Left lung (tissue), 10 donors: ENCODE results near the gene ALG12. TPM values are rescaled to one million over a fixed set of nuclear protein-coding genes. Genes with fewer than 3 reads are reported as not detected.

Experiments used
- ATAC-seq: fragments of 200-7000 bp; cut with Tn5 transposase; one replicate; pipeline ENCODE4 v1.9.1; 2020; ENCODE audit warnings: moderate library complexity
- DNase-seq, 4 donors: peaks; one replicate each; pipeline ENCODE4 v3.0.0-alpha.2; 2013 to 2020
- H3K27ac ChIP-seq, 2 donors: fragments of 200-600 bp; sonication (generic) in 1 of 2; one replicate each; pipeline versions ENCODE4 v1.5.0 to v1.8.0; 2020 to 2021
- H3K27me3 ChIP-seq, 2 donors: fragments of 200-600 bp; sonication (generic) in 1 of 2; one replicate each; pipeline versions ENCODE4 v1.5.0 to v1.8.0; 2020 to 2021
- H3K36me3 ChIP-seq, 2 donors: fragments of 200-600 bp; sonication (generic) in 1 of 2; one replicate each; pipeline versions ENCODE4 v1.5.0 to v1.8.0; 2020 to 2021
- H3K4me1 ChIP-seq, 2 donors: fragments of 200-600 bp; one replicate each; pipeline ENCODE4 v1.8.0; 2021
- H3K4me3 ChIP-seq, 2 donors: fragments of 200-600 bp; sonication (generic) in 1 of 2; one replicate each; pipeline versions ENCODE4 v1.5.0 to v1.8.0; 2020 to 2021; ENCODE audit warnings: mild to moderate bottlenecking in 1 of 2
- H3K9me3 ChIP-seq, 2 donors: fragments of 200-600 bp; sonication (generic) in 1 of 2; one replicate each; pipeline versions ENCODE4 v1.5.0 to v1.8.0; 2020 to 2021
- intact Hi-C, 2 donors: fragments of 100-400 bp; cut with DNase I; formaldehyde crosslinking; loops; one replicate each; pipeline versions ENCODE4 v1.11.2 to v1.14.2; 2022
- polyA plus RNA-seq, 6 donors: library from polyadenylated mRNA; unstranded; fragments of 120-200 nt; gene quantifications; one replicate each; pipeline ENCODE4 v1.2.1, GENCODE V29; 2013; ENCODE audit not compliant: insufficient read length in 6 of 6
- total RNA-seq, 2 donors: library from RNA; stranded (reverse); fragmentation: NEBNext Ultra II Directional; extraction: Animal tissue kit (Norgen Biotek cat#: 25700); gene quantifications; one replicate each; pipeline ENCODE4 v1.2.1, GENCODE V29; 2021
- TF ChIP-seq, protein P1 (sequence below), 2 donors: fragments of 200-600 bp; sonication (generic) in 1 of 2; IDR thresholded peaks; one replicate each; pipeline versions ENCODE4 v1.5.0 to v1.8.0; 2021; ENCODE audit warnings: antibody characterized with exemption in 2 of 2
- donor health status: DM: no; HTN: yes; CAD: no.
- donor health status: DM: no; HTN: no; CAD: no.

Gene ALG12
- total and polyA plus RNA-seq, 8 donors = 16.4 to 35.2 (median 24.7) TPM

DNA sequence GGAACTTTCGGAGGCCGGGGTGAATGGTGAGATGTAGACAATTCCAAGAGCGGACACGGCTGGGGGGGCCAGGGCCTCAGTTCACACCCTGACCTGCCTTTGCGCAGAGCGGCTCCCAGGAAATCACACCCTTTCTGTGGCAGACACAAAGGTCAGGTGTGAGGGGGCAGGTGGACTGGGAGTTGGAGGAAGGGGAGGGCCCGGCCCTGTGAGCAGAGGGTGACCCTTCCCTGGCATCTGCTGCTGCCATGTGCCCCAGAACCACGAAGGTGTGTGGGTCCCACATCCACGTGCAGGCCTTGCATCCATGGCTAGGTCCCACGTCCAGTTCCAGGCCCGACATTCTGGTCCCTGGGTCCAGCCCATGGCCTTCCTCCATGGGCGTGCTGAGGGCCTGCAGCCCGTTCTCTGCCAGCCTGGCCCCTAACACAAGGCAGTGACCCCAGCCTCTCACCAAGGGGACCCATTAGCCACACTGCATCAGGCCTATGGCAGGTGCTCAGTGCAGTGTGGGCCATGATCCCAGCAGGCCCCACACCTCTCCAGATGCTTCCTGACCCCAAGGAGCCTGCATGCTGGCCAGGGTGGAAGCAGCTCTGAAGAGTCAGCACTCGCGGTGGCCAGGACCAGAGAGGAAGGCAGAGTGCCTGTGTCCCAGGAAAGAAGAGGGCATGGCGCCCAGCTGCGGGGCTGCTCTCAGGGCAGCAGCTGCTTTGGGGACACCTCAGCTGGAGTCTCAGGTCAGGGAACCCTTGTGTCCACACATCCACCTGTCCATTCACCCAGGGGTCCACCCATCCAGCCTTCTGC lies 23.5 kb upstream of the ALG12 start:
- Histone ChIP-seq H3K27ac (no peak overlapping the region), H3K4me3 (no peak overlapping the region), H3K27me3 (no peaks in the 10 kb centered on the region), H3K9me3 (no peaks in the 10 kb centered on the region), H3K4me1 (peaks cover under 1 to 40% of the 10 kb centered on the region in 2 donors), H3K36me3 (no peaks in the 10 kb centered on the region)
- DNase-seq = no peak
- TF ChIP-seq, protein P1, sequence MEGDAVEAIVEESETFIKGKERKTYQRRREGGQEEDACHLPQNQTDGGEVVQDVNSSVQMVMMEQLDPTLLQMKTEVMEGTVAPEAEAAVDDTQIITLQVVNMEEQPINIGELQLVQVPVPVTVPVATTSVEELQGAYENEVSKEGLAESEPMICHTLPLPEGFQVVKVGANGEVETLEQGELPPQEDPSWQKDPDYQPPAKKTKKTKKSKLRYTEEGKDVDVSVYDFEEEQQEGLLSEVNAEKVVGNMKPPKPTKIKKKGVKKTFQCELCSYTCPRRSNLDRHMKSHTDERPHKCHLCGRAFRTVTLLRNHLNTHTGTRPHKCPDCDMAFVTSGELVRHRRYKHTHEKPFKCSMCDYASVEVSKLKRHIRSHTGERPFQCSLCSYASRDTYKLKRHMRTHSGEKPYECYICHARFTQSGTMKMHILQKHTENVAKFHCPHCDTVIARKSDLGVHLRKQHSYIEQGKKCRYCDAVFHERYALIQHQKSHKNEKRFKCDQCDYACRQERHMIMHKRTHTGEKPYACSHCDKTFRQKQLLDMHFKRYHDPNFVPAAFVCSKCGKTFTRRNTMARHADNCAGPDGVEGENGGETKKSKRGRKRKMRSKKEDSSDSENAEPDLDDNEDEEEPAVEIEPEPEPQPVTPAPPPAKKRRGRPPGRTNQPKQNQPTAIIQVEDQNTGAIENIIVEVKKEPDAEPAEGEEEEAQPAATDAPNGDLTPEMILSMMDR (IDR thresholded peaks at IDR 0.05) = no peak
- no peak for ATAC-seq
- intact Hi-C loops = no loop called here

- Histone ChIP-seq H3K36me3 (no peaks in the 10 kb centered on the region), H3K27ac (peak overlapping the region; percentile 13 to 99), H3K27me3 (no peaks in the 10 kb centered on the region), H3K9me3 (no peaks in the 10 kb centered on the region), H3K4me3 (no peak overlapping the region), H3K4me1 (peaks cover 17 to 49% of the 10 kb centered on the region in 2 donors)
- ATAC-seq = no peak
- DNase-seq = no peak
- TF ChIP-seq, protein P1 (IDR thresholded peaks at IDR 0.05) = no peak
- intact Hi-C loops = no loop called here
Observed at GRCh38 chr22:49938565-49939136, 20.4 kb upstream of the ALG12 start.

DNA sequence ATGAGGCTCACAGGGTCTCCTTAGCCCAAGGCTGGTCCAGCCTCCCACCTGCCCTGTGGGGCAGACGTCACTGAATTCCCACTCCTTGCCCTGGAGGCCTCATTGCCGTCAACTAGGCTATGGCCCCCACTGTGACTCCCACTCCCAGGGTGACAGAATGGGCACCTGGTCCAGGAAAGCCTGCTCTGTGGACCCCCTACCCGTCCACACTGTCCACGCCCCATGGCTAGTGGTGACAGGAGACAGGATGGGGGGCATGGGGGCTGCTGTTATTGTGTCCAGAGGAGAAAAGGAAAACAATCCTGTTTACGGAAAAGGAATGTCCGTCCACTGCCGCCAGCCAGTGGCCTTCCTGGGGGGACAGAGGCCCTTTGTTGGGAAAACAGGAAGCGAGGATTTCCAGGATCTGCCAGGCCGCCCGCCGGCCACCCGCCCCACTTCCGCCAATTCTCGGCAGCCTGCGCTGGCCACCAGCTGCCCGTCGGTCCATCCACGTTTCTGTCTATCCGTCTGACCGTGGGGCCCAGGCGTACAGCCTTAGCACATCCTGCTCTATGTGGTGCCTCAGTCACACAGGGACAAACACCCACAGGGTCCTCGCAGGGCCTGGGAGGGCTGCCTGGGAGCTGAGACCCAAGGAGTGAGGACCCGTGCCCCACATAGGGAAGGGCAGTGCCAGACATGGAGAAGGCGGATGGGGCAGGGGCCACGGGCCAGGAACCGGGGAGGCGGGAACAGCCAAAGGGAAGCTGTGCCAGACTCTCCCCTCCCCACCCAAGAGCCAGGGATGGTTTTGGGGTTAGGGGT lies 19.7 kb upstream of the ALG12 start:
- DNase-seq (no peak), ATAC-seq (no peak)
- Histone ChIP-seq H3K36me3 (no peaks in the 10 kb centered on the region), H3K4me3 (no peak overlapping the region), H3K27ac (peak overlapping the region; percentile 39 to 99), H3K27me3 (no peaks in the 10 kb centered on the region), H3K9me3 (no peaks in the 10 kb centered on the region), H3K4me1 (peaks cover 24 to 55% of the 10 kb centered on the region in 2 donors)
- intact Hi-C loops = no loop called here
- TF ChIP-seq, protein P1 (IDR thresholded peaks at IDR 0.05) = no peak

- intact Hi-C loops = no loop called here
- no peak for DNase-seq
- Histone ChIP-seq H3K4me3 (peak overlapping the region in 1 of 2 donors; percentile 71), H3K9me3 (no peaks in the 10 kb centered on the region), H3K4me1 (peaks cover 27 to 63% of the 10 kb centered on the region in 2 donors), H3K27me3 (no peaks in the 10 kb centered on the region), H3K27ac (peak overlapping the region; percentile 95 to 99), H3K36me3 (no peaks in the 10 kb centered on the region)
- no peak for ATAC-seq
- TF ChIP-seq, protein P1 (IDR thresholded peaks at IDR 0.05) = no peak
Observed at GRCh38 chr22:49936973-49937757, 18.9 kb upstream of the ALG12 start.
